Calu3 (cell line): ENCODE data around the gene CFAP73. TPM values are rescaled to one million over a fixed set of nuclear protein-coding genes. Genes with fewer than 3 reads are reported as not detected.

Source experiments
- BruUV-seq: library from RNA; stranded (reverse); fragments of 400-500 nt; replicated peaks from 2 replicates; lab custom pipeline; 2021; lab: Mats Ljungman, UMichigan
- CTCF ChIA-PET: fragments of 300-600 bp; sonication (Branson Sonifier 250); formaldehyde crosslinking; loops from one replicate; lab custom pipeline; 2022; ENCODE audit warnings: antibody characterized with exemption; lab: Charles Lee
- DNase-seq: peaks from one replicate; pipeline ENCODE4 v3.0.0; 2022
- H3K27ac Mint-ChIP-seq: one replicate; pipeline ENCODE4 v1.8.0; 2022; ENCODE audit warnings: mixed read lengths; ENCODE audit not compliant: unreplicated experiment
- H3K27me3 Mint-ChIP-seq: one replicate; pipeline ENCODE4 v1.8.0; 2022; ENCODE audit warnings: mixed read lengths; ENCODE audit not compliant: unreplicated experiment
- H3K36me3 Mint-ChIP-seq: one replicate; pipeline ENCODE4 v1.8.0; 2022; ENCODE audit warnings: mild to moderate bottlenecking, moderate library complexity, mixed read lengths; ENCODE audit not compliant: insufficient read depth, unreplicated experiment
- H3K4me1 Mint-ChIP-seq: one replicate; pipeline ENCODE4 v1.8.0; 2022; ENCODE audit warnings: mild to moderate bottlenecking, low read depth, mixed read lengths; ENCODE audit not compliant: unreplicated experiment
- H3K4me3 Mint-ChIP-seq: one replicate; pipeline ENCODE4 v1.8.0; 2022; ENCODE audit warnings: mild to moderate bottlenecking, low read depth, moderate library complexity, mixed read lengths; ENCODE audit not compliant: unreplicated experiment
- H3K9me3 Mint-ChIP-seq: one replicate; pipeline ENCODE4 v1.8.0; 2022; ENCODE audit warnings: low read depth, mixed read lengths; ENCODE audit not compliant: unreplicated experiment
- CTCF ChIP-seq: fragments of 200-600 bp; IDR thresholded peaks from one replicate; pipeline ENCODE4 v1.8.0; 2022; ENCODE audit warnings: antibody characterized with exemption; ENCODE audit not compliant: unreplicated experiment
- intact Hi-C: fragments of 100-400 bp; cut with micrococcal nuclease; formaldehyde crosslinking; loops from one replicate; pipeline ENCODE4 v1.10.0; 2022; ENCODE audit not compliant: unreplicated experiment
- total RNA-seq: library from RNA; stranded (reverse); gene quantifications from 2 replicates; pipeline ENCODE4 v1.2.3, GENCODE V29; 2022

The CFAP73 gene
- total RNA-seq, 1 experiment from 2014 or later = 3.2 TPM

GRCh38 chr12:113164014-113164413 lies 14.5 kb downstream of the CFAP73 start:
- intact Hi-C loops = no loop called here
- CTCF ChIA-PET = no interaction called here
- peaks cover 68% of the 10 kb centered on the region for H3K36me3 Mint-ChIP-seq

GRCh38 chr12:113165521-113166450 lies 16.3 kb downstream of the CFAP73 start:
- DNase-seq = no peak
- CTCF ChIA-PET = interaction anchor here (0.6 to 1.3 kb wide), 4 partner anchors 30 to 673 kb away, joined by 3 to 4 read pairs (median 3); partner anchors contain the start of gene RASAL1
- BruUV-seq = no TSS peak
- intact Hi-C loops = no loop called here
- Mint-ChIP-seq H3K4me1 (no peaks in the 10 kb centered on the region), H3K27me3 (no peaks in the 10 kb centered on the region), H3K27ac (no peak overlapping the region), H3K9me3 (no peaks in the 10 kb centered on the region), H3K4me3 (no peak overlapping the region), H3K36me3 (peaks cover 72% of the 10 kb centered on the region)
- no peak for TF ChIP-seq CTCF

More at GRCh38 chr12:113164014-113164413, 14.5 kb downstream of the CFAP73 start:
- no peaks in the 10 kb centered on the region for H3K4me1 Mint-ChIP-seq
- DNase-seq = no peak
- no TSS peak for BruUV-seq
- no peak for TF ChIP-seq CTCF
- H3K9me3 Mint-ChIP-seq = no peaks in the 10 kb centered on the region
- H3K27me3 Mint-ChIP-seq = no peaks in the 10 kb centered on the region
- H3K27ac Mint-ChIP-seq = no peak overlapping the region
- H3K4me3 Mint-ChIP-seq = no peak overlapping the region

GRCh38 chr12:113167868-113168267 lies 18.3 kb downstream of the CFAP73 start:
- CTCF ChIA-PET = no interaction called here

GRCh38 chr12:113169697-113170096 lies 20.2 kb downstream of the CFAP73 start:
- no peak for TF ChIP-seq CTCF
- no peaks in the 10 kb centered on the region for H3K27me3 Mint-ChIP-seq
- peaks cover 6% of the 10 kb centered on the region for H3K4me1 Mint-ChIP-seq
- no peak overlapping the region for H3K27ac Mint-ChIP-seq
- BruUV-seq = no TSS peak
- H3K4me3 Mint-ChIP-seq = no peak overlapping the region
- no peaks in the 10 kb centered on the region for H3K9me3 Mint-ChIP-seq
- CTCF ChIA-PET = no interaction called here
- H3K36me3 Mint-ChIP-seq = peaks cover 86% of the 10 kb centered on the region
- DNase-seq = no peak
- intact Hi-C loops = loop anchor here (5.0 kb wide), 1 partner anchor 177 kb away; no protein-coding TSS in a partner anchor

More at GRCh38 chr12:113167868-113168267, 18.3 kb downstream of the CFAP73 start:
- Mint-ChIP-seq H3K4me3 (no peak overlapping the region), H3K4me1 (no peaks in the 10 kb centered on the region), H3K36me3 (peaks cover 85% of the 10 kb centered on the region), H3K27ac (no peak overlapping the region), H3K27me3 (no peaks in the 10 kb centered on the region), H3K9me3 (no peaks in the 10 kb centered on the region)
- TF ChIP-seq CTCF = no peak
- no peak for DNase-seq
- intact Hi-C loops = no loop called here
- no TSS peak for BruUV-seq
